GM10266 (cell line): Measurements from ENCODE around the gene IQCK.

Source experiments
- DNase-seq: peaks from one replicate; pipeline ENCODE4 v3.0.0; 2012; ENCODE audit errors: extremely low spot score
- CTCF ChIP-seq: IDR thresholded peaks from 2 replicates; pipeline ENCODE4 v1.5.1; 2012; ENCODE audit warnings: mild to moderate bottlenecking, low read depth; ENCODE audit not compliant: control insufficient read depth, insufficient read depth; ENCODE audit errors: missing control alignments

The IQCK gene

GRCh38 chr16:19851476-19851875 is 133.4 kb downstream of the IQCK start:
- DNase-seq: no peak
- TF ChIP-seq CTCF: no peak

GRCh38 chr16:19853132-19853741 is 135.2 kb downstream of the IQCK start:
- no peak for DNase-seq
- TF ChIP-seq CTCF: no peak

GRCh38 chr16:19853742-19854542 is 135.9 kb downstream of the IQCK start:
- TF ChIP-seq CTCF: no peak
- no peak for DNase-seq

GRCh38 chr16:19854543-19854876 is 136.4 kb downstream of the IQCK start:
- TF ChIP-seq CTCF: no peak
- DNase-seq: no peak

GRCh38 chr16:19856120-19856519 is 138.0 kb downstream of the IQCK start:
- no peak for TF ChIP-seq CTCF
- DNase-seq: no peak

- no peak for DNase-seq
- no peak for TF ChIP-seq CTCF
Measured at GRCh38 chr16:19857593-19858339, 139.7 kb downstream of the IQCK start.

- no peak for DNase-seq
- TF ChIP-seq CTCF: no peak
Measured at GRCh38 chr16:19858340-19859018, 140.4 kb downstream of the IQCK start.
